ENCODE results near the gene GCH1.

DNA sequence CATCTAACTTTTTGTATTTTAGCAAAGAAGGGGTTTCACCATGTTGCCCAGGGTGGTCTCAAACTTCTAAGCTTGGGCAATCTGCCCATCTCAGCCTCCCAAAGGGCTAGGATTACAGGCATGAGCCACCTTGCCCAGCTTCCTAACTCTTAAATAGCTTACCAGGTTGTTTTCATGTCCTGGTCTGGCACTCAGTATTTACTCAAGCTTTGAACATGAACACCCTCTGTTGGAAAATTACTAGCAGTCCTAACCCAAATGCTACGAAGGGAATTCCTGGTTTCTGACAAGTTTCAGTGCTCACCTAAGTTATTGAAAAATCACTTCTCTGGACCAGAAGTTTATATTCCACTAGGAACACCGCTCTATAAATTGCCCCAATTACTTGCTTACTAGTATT is 32.5 kb upstream of the GCH1 start:
- TF ChIP-seq, protein P1, sequence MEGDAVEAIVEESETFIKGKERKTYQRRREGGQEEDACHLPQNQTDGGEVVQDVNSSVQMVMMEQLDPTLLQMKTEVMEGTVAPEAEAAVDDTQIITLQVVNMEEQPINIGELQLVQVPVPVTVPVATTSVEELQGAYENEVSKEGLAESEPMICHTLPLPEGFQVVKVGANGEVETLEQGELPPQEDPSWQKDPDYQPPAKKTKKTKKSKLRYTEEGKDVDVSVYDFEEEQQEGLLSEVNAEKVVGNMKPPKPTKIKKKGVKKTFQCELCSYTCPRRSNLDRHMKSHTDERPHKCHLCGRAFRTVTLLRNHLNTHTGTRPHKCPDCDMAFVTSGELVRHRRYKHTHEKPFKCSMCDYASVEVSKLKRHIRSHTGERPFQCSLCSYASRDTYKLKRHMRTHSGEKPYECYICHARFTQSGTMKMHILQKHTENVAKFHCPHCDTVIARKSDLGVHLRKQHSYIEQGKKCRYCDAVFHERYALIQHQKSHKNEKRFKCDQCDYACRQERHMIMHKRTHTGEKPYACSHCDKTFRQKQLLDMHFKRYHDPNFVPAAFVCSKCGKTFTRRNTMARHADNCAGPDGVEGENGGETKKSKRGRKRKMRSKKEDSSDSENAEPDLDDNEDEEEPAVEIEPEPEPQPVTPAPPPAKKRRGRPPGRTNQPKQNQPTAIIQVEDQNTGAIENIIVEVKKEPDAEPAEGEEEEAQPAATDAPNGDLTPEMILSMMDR (IDR thresholded peaks at IDR 0.05), result no peak
- TF ChIP-seq JAZF1 (CRISPR knock-in tag; IDR thresholded peaks at IDR 0.05) (no peak), ZBTB21 (CRISPR knock-in tag; IDR thresholded peaks at IDR 0.05; ENCODE audit: borderline replicate concordance) (no peak), TP53 (CRISPR knock-in tag; IDR thresholded peaks at IDR 0.05) (no peak), NFYB (CRISPR knock-in tag; conservative IDR thresholded peaks at IDR 0.05; ENCODE audit: low read depth) (no peak), NR2C2 (CRISPR knock-in tag; IDR thresholded peaks at IDR 0.05) (no peak), TEAD4 (CRISPR knock-in tag; IDR thresholded peaks at IDR 0.05) (no peak)
- TF ChIP-seq, protein P2, sequence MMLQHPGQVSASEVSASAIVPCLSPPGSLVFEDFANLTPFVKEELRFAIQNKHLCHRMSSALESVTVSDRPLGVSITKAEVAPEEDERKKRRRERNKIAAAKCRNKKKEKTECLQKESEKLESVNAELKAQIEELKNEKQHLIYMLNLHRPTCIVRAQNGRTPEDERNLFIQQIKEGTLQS (CRISPR knock-in tag; conservative IDR thresholded peaks at IDR 0.05), result no peak
- TF ChIP-seq, protein P3, sequence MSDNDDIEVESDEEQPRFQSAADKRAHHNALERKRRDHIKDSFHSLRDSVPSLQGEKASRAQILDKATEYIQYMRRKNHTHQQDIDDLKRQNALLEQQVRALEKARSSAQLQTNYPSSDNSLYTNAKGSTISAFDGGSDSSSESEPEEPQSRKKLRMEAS (CRISPR knock-in tag; IDR thresholded peaks at IDR 0.05), result no peak
- TF ChIP-seq, protein P4, sequence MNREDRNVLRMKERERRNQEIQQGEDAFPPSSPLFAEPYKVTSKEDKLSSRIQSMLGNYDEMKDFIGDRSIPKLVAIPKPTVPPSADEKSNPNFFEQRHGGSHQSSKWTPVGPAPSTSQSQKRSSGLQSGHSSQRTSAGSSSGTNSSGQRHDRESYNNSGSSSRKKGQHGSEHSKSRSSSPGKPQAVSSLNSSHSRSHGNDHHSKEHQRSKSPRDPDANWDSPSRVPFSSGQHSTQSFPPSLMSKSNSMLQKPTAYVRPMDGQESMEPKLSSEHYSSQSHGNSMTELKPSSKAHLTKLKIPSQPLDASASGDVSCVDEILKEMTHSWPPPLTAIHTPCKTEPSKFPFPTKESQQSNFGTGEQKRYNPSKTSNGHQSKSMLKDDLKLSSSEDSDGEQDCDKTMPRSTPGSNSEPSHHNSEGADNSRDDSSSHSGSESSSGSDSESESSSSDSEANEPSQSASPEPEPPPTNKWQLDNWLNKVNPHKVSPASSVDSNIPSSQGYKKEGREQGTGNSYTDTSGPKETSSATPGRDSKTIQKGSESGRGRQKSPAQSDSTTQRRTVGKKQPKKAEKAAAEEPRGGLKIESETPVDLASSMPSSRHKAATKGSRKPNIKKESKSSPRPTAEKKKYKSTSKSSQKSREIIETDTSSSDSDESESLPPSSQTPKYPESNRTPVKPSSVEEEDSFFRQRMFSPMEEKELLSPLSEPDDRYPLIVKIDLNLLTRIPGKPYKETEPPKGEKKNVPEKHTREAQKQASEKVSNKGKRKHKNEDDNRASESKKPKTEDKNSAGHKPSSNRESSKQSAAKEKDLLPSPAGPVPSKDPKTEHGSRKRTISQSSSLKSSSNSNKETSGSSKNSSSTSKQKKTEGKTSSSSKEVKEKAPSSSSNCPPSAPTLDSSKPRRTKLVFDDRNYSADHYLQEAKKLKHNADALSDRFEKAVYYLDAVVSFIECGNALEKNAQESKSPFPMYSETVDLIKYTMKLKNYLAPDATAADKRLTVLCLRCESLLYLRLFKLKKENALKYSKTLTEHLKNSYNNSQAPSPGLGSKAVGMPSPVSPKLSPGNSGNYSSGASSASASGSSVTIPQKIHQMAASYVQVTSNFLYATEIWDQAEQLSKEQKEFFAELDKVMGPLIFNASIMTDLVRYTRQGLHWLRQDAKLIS (CRISPR knock-in tag; IDR thresholded peaks at IDR 0.05; ENCODE audit: borderline replicate concordance), result no peak
- TF ChIP-seq, protein P5, sequence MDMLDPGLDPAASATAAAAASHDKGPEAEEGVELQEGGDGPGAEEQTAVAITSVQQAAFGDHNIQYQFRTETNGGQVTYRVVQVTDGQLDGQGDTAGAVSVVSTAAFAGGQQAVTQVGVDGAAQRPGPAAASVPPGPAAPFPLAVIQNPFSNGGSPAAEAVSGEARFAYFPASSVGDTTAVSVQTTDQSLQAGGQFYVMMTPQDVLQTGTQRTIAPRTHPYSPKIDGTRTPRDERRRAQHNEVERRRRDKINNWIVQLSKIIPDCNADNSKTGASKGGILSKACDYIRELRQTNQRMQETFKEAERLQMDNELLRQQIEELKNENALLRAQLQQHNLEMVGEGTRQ (CRISPR knock-in tag; IDR thresholded peaks at IDR 0.05), result no peak
